Stimulated activated CD8-positive, alpha-beta memory T cell treated with anti-CD3 and anti-CD28 coated beads, Interleukin-15, amount 100 ng/mL, for 48 hours (primary cell): ENCODE measurements around the gene MRM3.
"Not testable (repeated sequence)": the region's sequence is repeated elsewhere in the genome, so short reads cannot be mapped to it uniquely, and the experiment has no call there.

ENCODE experiments used
- DNase-seq, 2 donors: peaks; one replicate each; pipeline ENCODE4 v3.0.0-alpha.2; 2020; ENCODE audit warnings: low read depth in 2 of 2

The MRM3 gene

DNA sequence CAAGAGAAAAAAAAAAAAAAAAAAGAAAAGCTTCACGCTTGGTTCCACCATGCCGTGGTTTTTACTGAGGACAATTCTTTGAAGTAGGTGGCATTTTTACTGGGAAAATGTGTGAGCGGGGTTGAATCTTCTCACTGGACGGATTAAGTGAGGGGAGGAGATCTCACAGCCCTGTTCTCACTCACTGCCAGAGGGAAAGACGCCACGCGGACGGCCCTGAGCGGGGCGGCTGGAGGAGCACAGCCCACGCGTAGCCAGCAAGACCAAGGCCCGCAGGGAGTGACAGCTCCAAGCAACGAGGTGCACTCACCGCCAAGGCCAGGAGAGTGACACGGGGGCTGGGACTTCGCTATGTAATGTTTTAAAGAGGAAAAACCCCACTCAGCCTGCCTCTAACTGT is 43.1 kb downstream of the MRM3 start:
- DNase-seq: no peak

DNA sequence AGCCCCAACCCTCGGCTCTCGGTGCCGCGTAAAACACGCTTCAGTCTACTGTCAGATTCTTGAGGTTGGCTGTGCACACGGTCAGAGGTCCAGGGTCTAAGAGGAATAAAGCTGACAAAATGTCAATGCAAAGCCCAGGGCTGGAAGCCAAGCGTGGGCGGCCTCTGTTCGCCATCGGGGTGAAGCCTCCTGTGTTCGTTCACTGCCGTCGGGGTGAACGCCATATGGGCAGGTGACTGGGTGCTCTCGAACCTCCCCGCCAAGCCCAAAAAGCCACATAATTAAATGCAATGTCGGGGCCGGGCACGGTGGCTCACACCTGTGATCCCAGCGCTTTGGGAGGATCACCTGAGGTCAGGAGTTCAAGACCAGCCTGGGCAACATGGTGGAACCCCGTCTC is 44.6 kb downstream of the MRM3 start:
- DNase-seq: no peak

DNA sequence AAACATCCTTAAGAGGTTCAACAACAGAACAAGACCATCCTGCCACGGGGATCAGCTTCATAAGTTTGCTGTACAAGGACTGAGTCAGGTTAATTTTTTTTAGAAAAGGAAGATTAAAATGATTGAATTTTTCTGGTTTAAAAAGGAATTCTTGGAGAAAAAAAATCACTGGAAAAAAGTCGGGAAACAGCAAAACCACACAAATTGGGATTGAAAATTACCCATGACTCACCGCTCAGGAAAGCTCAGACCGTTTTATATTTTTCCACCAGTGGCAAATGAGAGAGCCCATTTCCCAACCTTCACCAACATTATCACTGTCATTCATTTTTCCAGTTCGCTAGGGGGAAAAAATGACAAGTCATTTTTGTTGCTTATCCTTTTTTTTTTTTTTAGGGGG is 46.6 kb downstream of the MRM3 start:
- DNase-seq: no peak

GRCh38 chr17:829614-830013 is 47.5 kb downstream of the MRM3 start:
- DNase-seq: not testable (repeated sequence)

- no peak for DNase-seq
Measured at GRCh38 chr17:830381-830780, 48.2 kb downstream of the MRM3 start.

GRCh38 chr17:830950-831349 is 48.8 kb downstream of the MRM3 start:
- DNase-seq: no peak

- DNase-seq: no peak
Measured at GRCh38 chr17:834136-834535, 52.0 kb downstream of the MRM3 start.

- no peak for DNase-seq
Measured at GRCh38 chr17:835263-835662, 53.1 kb downstream of the MRM3 start.

DNA sequence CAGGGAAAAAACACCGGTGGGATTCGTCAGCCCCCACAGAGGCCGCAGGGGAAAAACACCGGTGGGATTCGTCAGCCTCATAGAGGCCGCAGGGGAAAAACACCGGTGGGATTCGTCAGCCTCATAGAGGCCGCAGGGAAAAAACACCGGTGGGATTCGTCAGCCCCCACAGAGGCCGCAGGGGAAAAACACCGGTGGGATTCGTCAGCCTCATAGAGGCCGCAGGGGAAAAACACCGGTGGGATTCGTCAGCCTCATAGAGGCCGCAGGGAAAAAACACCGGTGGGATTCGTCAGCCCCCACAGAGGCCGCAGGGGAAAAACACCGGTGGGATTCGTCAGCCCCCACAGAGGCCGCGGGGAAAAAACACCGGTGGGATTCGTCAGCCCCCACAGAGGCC is 53.6 kb downstream of the MRM3 start:
- DNase-seq: not testable (repeated sequence)

- DNase-seq: no peak
Measured at GRCh38 chr17:836151-836550, 54.0 kb downstream of the MRM3 start.

GRCh38 chr17:838486-838885 is 56.3 kb downstream of the MRM3 start:
- no peak for DNase-seq

- no peak for DNase-seq
Measured at GRCh38 chr17:841313-841712, 59.2 kb downstream of the MRM3 start.
